GM18505 (cell line): ENCODE data around the gene USP44.

Experiments used
- ATAC-seq: cut with Tn5 transposase; IDR thresholded peaks from one replicate; pipeline ENCODE4 v1.9.1; 2021; ENCODE audit not compliant: unreplicated experiment
- POLR2A ChIP-seq: IDR thresholded peaks from 4 replicates; pipeline ENCODE4 v1.6.1; 2011; ENCODE audit warnings: borderline replicate concordance; ENCODE audit not compliant: insufficient read depth, insufficient read length; ENCODE audit errors: extremely low read depth

Gene USP44

DNA sequence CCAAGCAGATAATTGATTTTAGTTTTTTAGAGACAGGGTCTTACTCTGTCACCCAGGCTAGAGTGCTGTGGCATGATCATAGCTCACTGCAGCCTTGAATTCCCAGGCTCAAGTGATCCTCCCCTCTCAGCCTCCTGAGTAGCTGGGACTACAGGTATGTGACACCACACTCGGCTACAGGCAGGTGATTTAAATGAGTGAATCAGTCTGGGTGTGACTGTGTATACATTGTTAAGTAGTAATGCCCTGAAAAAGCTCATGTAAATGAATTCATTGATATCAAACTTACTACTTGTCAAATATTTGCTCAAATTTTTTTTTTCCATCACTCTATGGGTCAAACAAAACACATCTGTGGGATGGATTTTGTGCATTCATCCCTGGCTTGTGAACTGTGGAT is 6.3 kb upstream of the USP44 start:
- ATAC-seq = no peak
- TF ChIP-seq POLR2A = no peak

DNA sequence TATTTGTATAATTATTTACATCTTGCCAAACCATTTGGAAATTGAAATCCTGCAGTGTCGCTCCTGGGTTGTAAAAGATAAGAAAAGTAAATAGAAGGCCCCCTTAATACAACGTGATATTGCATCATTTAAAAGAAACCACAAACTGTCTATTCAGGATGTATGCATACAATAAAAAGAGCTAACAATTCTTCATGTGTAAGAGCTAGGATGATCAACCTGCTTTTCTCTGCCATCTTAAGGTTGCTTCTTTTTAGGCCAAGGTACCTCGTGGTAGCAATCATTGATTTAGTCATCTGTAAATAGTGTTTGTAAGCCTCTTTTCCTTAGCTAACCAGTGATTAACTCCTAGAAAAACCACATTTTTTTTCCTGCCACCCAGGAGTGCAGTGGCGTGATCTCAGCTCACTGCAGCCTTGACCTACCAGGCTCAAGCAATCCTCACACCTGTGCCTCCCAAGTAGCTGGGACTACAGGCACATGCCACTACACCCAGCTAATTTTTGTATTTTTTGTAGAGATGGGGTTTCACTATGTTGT is 3.3 kb upstream of the USP44 start:
- TF ChIP-seq POLR2A = no peak
- ATAC-seq = no peak

DNA sequence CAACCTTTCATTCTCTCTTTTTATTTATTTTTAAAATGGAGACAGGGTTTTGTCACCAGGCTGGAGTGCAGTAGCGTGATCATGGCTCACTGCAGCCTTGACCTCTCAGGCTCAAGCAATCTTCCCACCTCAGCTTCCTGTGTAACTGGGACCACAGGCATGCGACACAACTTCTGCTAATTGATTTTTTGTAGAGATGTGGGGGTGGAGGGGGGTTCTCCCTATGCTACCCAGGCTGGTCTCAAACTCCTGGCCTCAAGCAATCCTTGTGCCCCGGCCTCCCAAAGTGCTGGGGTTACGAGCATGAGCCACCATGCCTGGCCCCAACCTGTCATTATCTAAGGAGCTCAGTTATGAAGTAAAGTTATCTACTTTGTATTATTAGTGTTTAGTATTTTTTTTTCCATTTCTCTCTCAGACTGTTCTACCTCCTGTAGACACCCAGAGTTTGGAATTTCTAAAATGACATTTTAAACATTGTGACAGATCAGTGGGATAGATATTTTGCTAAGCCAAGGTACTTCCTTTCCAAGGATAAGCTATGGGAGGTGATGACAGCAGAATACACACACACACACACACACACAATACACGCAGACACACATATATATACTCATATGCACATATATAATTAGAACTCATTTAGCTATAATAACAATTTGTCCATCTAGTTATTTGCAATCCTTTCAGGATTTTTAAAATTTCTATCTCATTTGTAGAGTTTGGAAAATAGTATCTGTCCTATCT is 2.1 kb upstream of the USP44 start:
- ATAC-seq = no peak
- TF ChIP-seq POLR2A = no peak

DNA sequence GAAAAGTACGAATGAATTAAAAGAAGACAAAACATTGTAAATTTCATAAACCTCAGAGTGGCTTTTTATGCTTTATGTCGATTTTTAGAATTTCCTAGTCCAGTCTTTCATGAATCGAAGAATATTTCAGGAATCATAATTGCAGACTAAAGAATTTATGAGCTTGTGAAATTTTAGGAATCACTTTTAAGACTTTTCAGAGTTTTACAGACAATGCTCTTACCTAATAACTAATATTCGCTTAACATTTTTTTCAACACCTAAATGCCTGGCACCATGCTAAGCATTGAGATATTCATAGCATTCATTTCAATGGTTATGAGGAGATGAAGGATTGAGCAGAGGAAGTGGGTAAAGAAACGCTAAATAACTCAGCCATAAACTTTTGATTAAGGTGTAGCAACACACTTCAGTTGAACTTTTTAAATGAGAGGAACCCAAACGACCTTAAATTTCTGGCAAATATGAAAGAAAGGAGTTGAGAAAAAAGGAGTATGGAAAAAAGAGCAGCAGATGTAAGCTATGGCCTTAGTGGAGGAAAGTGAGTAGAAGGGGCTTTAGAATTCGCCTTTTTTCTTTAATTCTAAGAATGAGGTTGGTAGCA is 739 bp upstream of the USP44 start:
- no peak for TF ChIP-seq POLR2A
- ATAC-seq = no peak

DNA sequence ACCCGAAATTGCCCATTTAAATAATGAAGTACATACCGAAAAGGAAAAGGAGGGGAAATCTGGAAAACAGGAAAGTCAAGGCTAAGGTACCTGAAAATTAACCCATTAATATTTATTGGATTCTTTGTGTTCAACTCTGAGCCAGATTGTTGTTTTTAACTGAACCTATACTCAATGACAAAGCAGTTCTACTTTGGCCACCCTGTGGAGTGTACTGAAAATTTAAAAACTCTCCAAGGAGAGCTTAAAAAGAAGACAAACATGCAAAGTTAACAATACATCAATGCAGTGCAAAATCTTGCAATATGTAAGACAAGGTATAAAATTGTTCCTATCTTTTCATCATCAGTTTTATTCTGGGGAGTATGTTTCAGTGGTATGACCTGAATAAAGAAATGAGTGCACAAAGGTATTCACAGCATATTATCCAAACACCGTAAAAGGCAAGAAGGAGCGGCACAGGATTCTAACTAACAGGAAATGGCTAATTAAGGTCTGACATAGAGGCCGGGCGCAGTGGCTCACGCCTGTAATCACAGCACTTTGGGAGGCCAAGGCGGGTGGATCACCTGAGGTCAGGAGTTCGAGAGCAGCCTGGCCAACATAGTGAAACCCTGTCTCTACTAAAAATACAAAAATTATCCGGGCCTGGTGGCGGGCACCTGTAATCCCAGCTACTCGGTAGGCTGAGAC is 1.7 kb downstream of the USP44 start:
- no peak for TF ChIP-seq POLR2A
- ATAC-seq = no peak

DNA sequence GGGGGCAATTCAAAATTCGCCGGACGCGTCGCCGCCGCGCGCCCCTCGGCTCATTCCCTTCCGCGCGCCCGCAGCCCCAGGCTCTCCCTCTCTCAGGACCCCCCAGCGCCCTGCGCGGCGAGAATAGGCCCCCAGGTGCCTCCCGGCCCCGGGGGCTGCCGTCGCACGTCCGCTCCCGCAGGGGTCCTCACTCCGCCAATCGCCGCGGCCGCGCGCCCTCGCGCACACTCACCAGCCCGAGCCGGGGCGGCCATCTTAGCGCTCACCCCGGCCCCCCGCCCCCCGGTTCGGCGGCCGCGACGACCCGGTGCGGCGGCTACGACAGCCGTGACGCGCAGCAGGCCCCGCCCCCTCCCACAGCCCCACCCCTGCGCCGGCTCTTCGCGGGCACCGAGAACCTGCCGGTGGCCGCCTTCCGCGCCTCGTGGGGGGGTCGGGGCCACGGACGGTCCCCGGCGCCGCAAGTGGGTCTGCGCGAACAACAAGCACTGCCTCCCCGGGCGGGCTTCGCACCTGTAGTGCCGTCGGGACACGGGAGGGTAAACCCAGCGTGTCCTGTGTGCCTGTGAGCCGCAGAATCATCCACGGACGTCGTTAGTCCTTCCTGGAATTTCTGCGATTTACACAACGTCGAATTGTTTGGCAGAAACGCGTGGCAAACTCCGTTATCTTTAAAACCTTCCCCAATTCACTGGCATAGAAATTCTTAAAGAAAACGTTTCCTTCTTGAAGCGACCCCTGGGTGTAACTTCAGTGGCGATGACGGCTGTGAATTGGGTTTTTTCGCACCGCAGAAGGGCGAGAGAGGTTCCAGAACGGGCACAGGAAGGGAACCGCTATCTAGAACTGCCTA is 2.5 kb downstream of the USP44 start:
- no peak for ATAC-seq
- TF ChIP-seq POLR2A = no peak

DNA sequence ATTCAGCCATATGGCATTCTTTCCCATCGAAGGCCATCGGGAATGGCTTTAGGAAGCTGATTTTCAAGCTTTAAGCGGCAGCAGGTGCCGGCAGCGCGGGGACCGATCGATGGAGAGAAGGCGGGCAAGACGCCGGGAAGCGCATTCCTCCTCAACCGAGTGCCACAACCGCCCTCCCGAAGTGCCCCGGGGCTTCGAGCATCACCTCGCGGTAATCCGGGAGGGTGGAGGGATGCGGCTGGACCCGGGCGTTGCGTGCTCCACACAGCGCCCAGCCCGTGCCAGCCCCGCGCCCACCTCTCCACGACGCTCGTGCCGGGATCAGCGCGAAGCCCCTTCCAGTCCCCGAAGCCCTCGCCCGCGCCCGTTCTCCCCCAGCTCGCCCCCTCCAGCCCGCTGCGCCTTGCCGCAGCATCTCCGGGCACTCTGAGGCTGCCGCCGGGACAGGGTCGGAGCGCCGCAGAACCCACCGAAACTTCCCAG is 3.2 kb downstream of the USP44 start:
- no peak for ATAC-seq
- no peak for TF ChIP-seq POLR2A

DNA sequence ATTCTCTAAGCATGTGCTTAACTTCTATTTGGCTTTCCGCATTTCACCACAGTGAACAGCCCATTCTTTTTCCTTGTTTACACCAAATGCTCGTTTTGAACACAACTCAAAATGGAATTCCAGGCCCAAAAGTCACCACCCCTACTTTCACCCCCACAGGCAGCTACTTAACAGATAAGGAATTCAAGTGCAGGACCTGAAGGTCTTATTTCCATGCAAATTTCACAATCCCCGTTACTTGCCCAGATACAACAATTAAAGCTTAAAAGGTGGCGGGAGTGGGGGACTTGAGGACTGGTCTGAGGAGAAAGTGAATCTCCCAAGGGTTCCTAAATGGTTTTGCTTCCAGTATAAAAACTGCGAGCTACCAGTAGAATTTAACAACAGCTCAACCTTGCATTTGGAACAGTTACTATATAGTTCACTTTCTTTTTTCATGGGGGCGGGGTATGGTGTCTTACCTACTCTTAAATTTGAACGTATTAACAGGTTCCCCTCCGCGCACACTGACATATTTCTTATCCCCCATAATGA is 3.7 kb downstream of the USP44 start:
- no peak for TF ChIP-seq POLR2A
- ATAC-seq = no peak

DNA sequence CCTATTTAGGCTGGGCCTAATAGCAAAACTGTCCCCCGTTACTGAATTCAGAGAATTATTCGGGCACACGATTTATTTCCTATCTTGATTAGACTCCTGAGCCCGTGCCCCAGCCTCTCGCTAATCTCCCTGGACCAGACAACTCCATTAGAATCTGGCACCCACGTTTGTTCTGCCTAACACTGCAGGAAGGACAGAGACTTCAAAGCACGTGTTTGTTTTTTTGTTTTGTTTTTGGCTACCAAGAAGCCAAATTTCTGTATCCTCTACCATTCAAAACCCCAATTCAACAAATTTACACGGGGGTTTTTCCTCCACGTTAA is 4.8 kb downstream of the USP44 start:
- no peak for ATAC-seq
- no peak for TF ChIP-seq POLR2A

DNA sequence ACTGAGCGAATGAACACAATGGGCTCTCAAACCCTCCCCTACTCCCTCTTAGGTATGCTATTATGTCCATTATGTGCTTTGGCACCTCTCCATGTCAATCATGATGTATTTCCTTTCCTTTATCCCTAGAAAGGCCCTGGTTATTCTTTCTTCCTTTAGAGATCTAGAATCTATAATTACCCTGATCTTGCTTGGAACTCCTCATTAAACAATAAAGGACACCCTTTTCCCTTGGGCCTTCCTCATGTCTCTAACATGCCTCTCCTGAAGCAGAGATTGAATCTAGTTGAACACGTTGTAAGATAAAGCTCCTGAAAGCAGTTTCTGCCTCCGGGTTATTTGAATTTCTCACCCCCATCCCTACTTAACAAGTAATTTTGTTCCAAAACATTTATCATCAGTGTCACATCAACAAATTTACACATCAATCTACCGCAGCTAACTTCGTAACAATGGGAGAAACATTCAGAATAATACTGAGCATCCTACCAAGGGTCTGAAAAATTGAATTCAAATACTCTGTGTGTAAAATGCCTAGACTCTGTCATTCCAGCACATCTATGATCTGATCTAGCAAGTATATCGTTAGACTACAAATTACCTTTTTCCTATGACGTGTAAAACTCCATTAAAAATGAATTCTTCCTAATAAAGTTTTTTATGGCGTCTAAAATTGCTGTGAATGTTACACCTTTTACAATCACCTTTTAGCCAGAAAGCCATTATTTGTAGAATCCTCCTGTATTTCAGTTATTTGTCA is 5.4 kb downstream of the USP44 start:
- no peak for TF ChIP-seq POLR2A
- no peak for ATAC-seq

DNA sequence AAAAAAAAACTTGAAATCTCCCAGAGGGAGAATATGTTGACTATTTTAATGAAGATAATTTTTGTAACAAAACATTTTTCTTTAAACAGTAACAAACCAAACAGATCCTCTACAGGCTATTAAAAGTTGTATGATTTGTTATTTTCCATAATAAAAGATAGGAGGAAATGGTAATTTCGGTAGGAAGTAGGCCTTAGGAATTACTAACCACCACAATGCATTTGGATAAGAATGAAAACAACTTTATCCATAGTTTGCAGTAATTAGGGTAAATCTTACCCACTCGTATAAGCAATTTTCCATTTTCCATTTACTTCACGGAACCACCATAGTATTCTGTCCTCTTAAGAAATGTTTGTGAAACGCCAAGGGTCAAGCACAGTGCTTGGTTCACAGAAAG is 6.0 kb downstream of the USP44 start:
- TF ChIP-seq POLR2A = no peak
- no peak for ATAC-seq

DNA sequence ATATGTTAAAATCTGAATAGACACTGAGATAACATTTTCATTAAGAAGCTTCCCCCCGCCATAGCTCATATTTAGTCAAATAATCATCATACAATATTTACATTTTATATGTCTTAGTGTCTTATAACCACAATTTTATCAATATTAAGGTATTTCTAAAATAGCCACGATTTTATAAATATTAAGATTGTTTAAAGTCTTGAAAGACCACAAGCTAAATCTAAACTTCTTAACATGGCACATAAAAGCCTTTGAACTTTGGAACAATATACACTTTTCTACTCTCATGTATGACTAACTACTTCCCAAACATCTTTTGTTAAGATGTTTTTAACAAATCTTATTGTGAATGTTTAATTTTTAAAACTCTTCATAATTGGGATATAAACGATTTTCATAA is 6.5 kb downstream of the USP44 start:
- ATAC-seq = no peak
- no peak for TF ChIP-seq POLR2A
